Panc1 (cell line): ENCODE results near the gene RGL4. TPM values are rescaled to one million over a fixed set of nuclear protein-coding genes. Genes with fewer than 3 reads are reported as not detected.

Experiments used
- ATAC-seq: fragments of 200-7000 bp; cut with Tn5 transposase; 2 replicates; pipeline ENCODE4 v1.9.1; 2020; ENCODE audit warnings: mild to moderate bottlenecking, moderate library complexity
- BruUV-seq: library from RNA; stranded (reverse); fragments of 400-500 nt; replicated peaks from 2 replicates; lab custom pipeline; 2021; lab: Mats Ljungman, UMichigan
- CTCF ChIA-PET: fragments of 300-600 bp; sonication (Branson Sonifier 250); formaldehyde crosslinking; loops from one replicate; lab custom pipeline; 2022; ENCODE audit warnings: antibody characterized with exemption; lab: Charles Lee
- POLR2A ChIA-PET: fragments of 300-600 bp; sonication (Branson Sonifier 250); formaldehyde crosslinking; loops from one replicate; lab custom pipeline; 2022; ENCODE audit warnings: antibody characterized with exemption; lab: Charles Lee
- DNase-seq: peaks from one replicate; pipeline ENCODE4 v3.0.0-alpha.2; 2010; ENCODE audit warnings: low read depth, low spot score
- H3K27ac ChIP-seq: 2 replicates; pipeline ENCODE4 v1.5.1; 2011; ENCODE audit warnings: mild to moderate bottlenecking, low read length, inconsistent platforms
- H3K27me3 ChIP-seq: fragments of 200-500 bp; sonication (Bioruptor generic); 2 replicates; pipeline ENCODE4 v1.6.0; 2014; ENCODE audit warnings: low read length, inconsistent platforms; ENCODE audit not compliant: control insufficient read depth, insufficient read depth
- H3K36me3 ChIP-seq: fragments of 200-500 bp; sonication (Bioruptor generic); 2 replicates; pipeline ENCODE4 v1.5.1; 2014; ENCODE audit warnings: inconsistent platforms, mild to moderate bottlenecking, low read length, moderate library complexity; ENCODE audit not compliant: control insufficient read depth, insufficient read depth
- H3K4me1 ChIP-seq: 2 replicates; pipeline ENCODE4 v1.5.1; 2011; ENCODE audit warnings: inconsistent platforms, mild to moderate bottlenecking, low read length, moderate library complexity; ENCODE audit not compliant: control insufficient read depth, insufficient read depth
- H3K4me3 ChIP-seq, 2 experiments: 2 replicates each; pipeline ENCODE4 v1.5.1; 2011 to 2012; ENCODE audit warnings: low read depth in 2 of 2, low read length in 2 of 2, mild to moderate bottlenecking in 2 of 2, inconsistent platforms in 1 of 2, moderate library complexity in 1 of 2
- H3K9me3 ChIP-seq: fragments of 200-500 bp; sonication (Bioruptor generic); 2 replicates; pipeline ENCODE4 v1.5.1; 2014; ENCODE audit warnings: low read depth, mild to moderate bottlenecking, inconsistent platforms, low read length, moderate library complexity; ENCODE audit not compliant: control insufficient read depth, insufficient read depth
- POLR2AphosphoS5 ChIP-seq: IDR thresholded peaks from 2 replicates; pipeline ENCODE4 v1.6.1; 2012; ENCODE audit warnings: mild to moderate bottlenecking, low read depth, low read length, moderate library complexity
- REST ChIP-seq, 2 experiments: IDR thresholded peaks; 2 replicates each; pipeline ENCODE4 v1.6.1; 2011 to 2012; ENCODE audit warnings: low read depth in 2 of 2, control low read depth in 1 of 2, low read length in 1 of 2, mild to moderate bottlenecking in 1 of 2, moderate library complexity in 1 of 2; ENCODE audit not compliant: insufficient read depth in 1 of 2
- SIN3A ChIP-seq: IDR thresholded peaks from 2 replicates; pipeline ENCODE4 v1.6.1; 2012; ENCODE audit warnings: low read depth, mild to moderate bottlenecking, low read length, moderate library complexity, borderline replicate concordance; ENCODE audit not compliant: insufficient read depth
- TCF7L2 ChIP-seq: IDR thresholded peaks from 2 replicates; pipeline ENCODE4 v1.6.1; 2011; ENCODE audit warnings: mild to moderate bottlenecking, low read depth, low read length, inconsistent platforms
- in situ Hi-C: cut with HindIII; loops from 2 replicates; pipeline ENCODE4 v1.10.0; 2016; ENCODE audit warnings: low sequenced_read_pairs, low pct_unique_long_range_greater_than_20kb
- intact Hi-C: fragments of 100-400 bp; cut with micrococcal nuclease; formaldehyde crosslinking; loops from one replicate; pipeline ENCODE4 v1.10.0; 2022; ENCODE audit not compliant: unreplicated experiment
- total RNA-seq: library from RNA; stranded (reverse); gene quantifications from one replicate; pipeline ENCODE4 v1.2.1, GENCODE V29; 2021; ENCODE audit not compliant: unreplicated experiment
- TF ChIP-seq, protein P1 (sequence below): fragments of 450-650 bp; IDR thresholded peaks from 2 replicates; pipeline ENCODE4 v1.5.1; 2017; ENCODE audit warnings: mild to moderate bottlenecking

Gene RGL4
- total RNA-seq, 1 experiment from 2014 or later = not detected

- BruUV-seq = no TSS peak
- ChIA-PET POLR2A (no interaction called here), CTCF (interaction anchor here (0.6 kb wide), 1 partner anchor 8 kb away, joined by 4 read pairs; no protein-coding TSS in a partner anchor)
- Histone ChIP-seq H3K27me3 (no peaks in the 10 kb centered on the region), H3K4me3 (no peak overlapping the region), H3K9me3 (no peaks in the 10 kb centered on the region), H3K27ac (no peak overlapping the region), H3K4me1 (no peaks in the 10 kb centered on the region), H3K36me3 (no peaks in the 10 kb centered on the region)
- no peak for ATAC-seq
- intact Hi-C loops = no loop called here
- no peak for DNase-seq
- in situ Hi-C loops = no loop called here
- TF ChIP-seq POLR2AphosphoS5 (no peak), REST (IDR thresholded peaks at IDR 0.05; ENCODE audit: insufficient read depth in 1 of 2, low read depth in 2 of 2, low read length in 1 of 2) (no peak), SIN3A (no peak)
These were observed 41.7 kb upstream of the RGL4 start for GRCh38 chr22:23649071-23649501.

DNA sequence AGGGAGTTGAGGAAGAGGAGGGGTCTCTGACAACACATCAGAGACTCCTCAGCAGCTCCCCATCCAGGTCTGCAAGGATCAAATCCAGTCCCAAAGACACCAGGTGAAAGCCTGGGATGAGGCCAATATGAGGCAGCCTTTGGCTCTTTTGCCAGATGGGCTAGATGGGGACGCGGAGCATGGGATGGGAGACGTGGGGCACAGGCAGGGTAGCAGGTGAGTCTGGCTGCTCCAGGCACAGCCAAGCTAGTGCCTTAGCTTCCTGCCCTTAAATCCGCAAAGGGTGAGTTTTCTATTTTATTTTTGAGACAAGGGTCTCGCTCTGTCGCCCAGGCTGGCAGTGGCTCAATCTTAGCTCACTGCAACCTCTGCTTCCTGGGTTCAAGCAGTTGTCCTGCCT is 39.1 kb upstream of the RGL4 start:
- Histone ChIP-seq H3K4me1 (no peaks in the 10 kb centered on the region), H3K9me3 (no peaks in the 10 kb centered on the region), H3K27me3 (no peaks in the 10 kb centered on the region), H3K4me3 (no peak overlapping the region), H3K27ac (no peak overlapping the region), H3K36me3 (no peaks in the 10 kb centered on the region)
- intact Hi-C loops = no loop called here
- TF ChIP-seq REST (IDR thresholded peaks at IDR 0.05; ENCODE audit: insufficient read depth in 1 of 2, low read depth in 2 of 2, low read length in 1 of 2) (no peak), POLR2AphosphoS5 (no peak), SIN3A (no peak), TCF7L2 (no peak)
- TF ChIP-seq, protein P1, sequence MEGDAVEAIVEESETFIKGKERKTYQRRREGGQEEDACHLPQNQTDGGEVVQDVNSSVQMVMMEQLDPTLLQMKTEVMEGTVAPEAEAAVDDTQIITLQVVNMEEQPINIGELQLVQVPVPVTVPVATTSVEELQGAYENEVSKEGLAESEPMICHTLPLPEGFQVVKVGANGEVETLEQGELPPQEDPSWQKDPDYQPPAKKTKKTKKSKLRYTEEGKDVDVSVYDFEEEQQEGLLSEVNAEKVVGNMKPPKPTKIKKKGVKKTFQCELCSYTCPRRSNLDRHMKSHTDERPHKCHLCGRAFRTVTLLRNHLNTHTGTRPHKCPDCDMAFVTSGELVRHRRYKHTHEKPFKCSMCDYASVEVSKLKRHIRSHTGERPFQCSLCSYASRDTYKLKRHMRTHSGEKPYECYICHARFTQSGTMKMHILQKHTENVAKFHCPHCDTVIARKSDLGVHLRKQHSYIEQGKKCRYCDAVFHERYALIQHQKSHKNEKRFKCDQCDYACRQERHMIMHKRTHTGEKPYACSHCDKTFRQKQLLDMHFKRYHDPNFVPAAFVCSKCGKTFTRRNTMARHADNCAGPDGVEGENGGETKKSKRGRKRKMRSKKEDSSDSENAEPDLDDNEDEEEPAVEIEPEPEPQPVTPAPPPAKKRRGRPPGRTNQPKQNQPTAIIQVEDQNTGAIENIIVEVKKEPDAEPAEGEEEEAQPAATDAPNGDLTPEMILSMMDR = no peak
- BruUV-seq = no TSS peak
- DNase-seq (no peak), ATAC-seq (no peak)
- POLR2A ChIA-PET = no interaction called here
- CTCF ChIA-PET = no interaction called here
- in situ Hi-C loops = no loop called here
